GM19025 (cell line): ENCODE data around the gene RBM15.

Experiments
- ATAC-seq: cut with Tn5 transposase; IDR thresholded peaks from one replicate; pipeline ENCODE4 v1.9.1; 2021; ENCODE audit warnings: mild to moderate bottlenecking, low read depth, moderate library complexity; ENCODE audit not compliant: unreplicated experiment

RBM15 gene

DNA sequence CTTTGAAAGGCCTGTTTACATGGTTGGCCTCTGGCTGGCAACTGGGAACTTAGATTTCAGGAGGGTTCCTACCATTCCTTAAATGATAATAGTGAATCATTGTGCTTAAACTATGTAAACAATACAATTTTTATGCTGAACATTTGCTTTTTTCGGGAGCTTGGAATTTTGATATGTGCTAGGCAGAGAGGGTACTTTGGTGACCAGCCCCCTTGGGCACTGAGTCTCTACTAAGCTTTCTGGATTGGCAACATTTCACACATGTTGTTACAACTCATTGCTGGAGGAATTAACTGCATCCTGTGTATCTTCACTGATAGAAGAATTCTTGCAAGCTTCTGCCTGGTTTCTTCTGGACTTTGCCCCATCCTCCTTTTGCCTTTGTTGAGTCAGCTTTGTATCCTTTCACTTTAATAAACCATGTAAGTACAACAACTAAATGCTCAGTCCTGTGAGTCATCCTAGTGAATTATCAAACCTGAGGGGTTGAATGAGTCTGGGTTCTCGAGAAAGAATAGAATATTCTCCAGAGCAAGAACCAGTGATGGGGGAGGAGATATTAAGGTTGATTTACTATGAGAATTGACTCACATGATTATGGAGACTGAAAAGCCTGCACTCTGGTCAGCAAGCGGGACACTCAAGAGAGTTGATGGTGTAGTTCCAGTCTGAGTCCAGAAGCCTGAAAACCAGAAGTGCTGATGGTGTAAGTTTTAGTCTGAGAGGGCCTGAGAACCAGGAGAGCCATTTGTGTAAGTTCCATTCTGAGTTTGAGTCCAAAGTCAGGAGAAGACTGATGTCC, 54.7 kb downstream of the RBM15 start:
- ATAC-seq: no peak

- ATAC-seq: no peak
Measured at GRCh38 chr1:110394493-110394820, 55.3 kb downstream of the RBM15 start.
